Activated CD4-positive, alpha-beta T cell treated with anti-CD3 and anti-CD28 coated beads, Interleukin-2, amount 50 U/mL, for 16 hours (primary cell): Measurements from ENCODE around the gene CDRT4.
"Not testable (repeated sequence)": the region's sequence is repeated elsewhere in the genome, so short reads cannot be mapped to it uniquely, and the experiment has no call there.

Experiments
- DNase-seq: peaks from one replicate; pipeline ENCODE4 v3.0.0-alpha.2; 2020

Gene CDRT4

GRCh38 chr17:15456972-15457722, 10.3 kb downstream of the CDRT4 start:
- DNase-seq, result no peak

- no peak for DNase-seq
Observed at GRCh38 chr17:15456496-15456895, 10.9 kb downstream of the CDRT4 start.

GRCh38 chr17:15454346-15454745, 13.1 kb downstream of the CDRT4 start:
- DNase-seq, result no peak

- no peak for DNase-seq
Observed at GRCh38 chr17:15453782-15454181, 13.6 kb downstream of the CDRT4 start.

GRCh38 chr17:15453246-15453645, 14.2 kb downstream of the CDRT4 start:
- DNase-seq, result no peak

- no peak for DNase-seq
Observed at GRCh38 chr17:15452746-15453145, 14.7 kb downstream of the CDRT4 start.

GRCh38 chr17:15451680-15452079, 15.7 kb downstream of the CDRT4 start:
- DNase-seq, result no peak

- DNase-seq, result no peak
Observed at GRCh38 chr17:15448580-15448956, 18.9 kb downstream of the CDRT4 start.

GRCh38 chr17:15447928-15448579, 19.4 kb downstream of the CDRT4 start:
- no peak for DNase-seq

- DNase-seq, result no peak
Observed at GRCh38 chr17:15446036-15446435, 21.4 kb downstream of the CDRT4 start.

- no peak for DNase-seq
Observed at GRCh38 chr17:15444805-15445204, 22.6 kb downstream of the CDRT4 start.

GRCh38 chr17:15442311-15443180, 24.9 kb downstream of the CDRT4 start:
- DNase-seq, result no peak

GRCh38 chr17:15441315-15441714, 26.1 kb downstream of the CDRT4 start:
- no peak for DNase-seq

GRCh38 chr17:15440347-15440746, 27.1 kb downstream of the CDRT4 start:
- DNase-seq, result no peak

GRCh38 chr17:15439205-15439985, 28.0 kb downstream of the CDRT4 start:
- not testable (repeated sequence) for DNase-seq

- no peak for DNase-seq
Observed at GRCh38 chr17:15438491-15439105, 28.8 kb downstream of the CDRT4 start.

GRCh38 chr17:15437303-15437635, 30.2 kb downstream of the CDRT4 start:
- DNase-seq, result no peak

- DNase-seq, result peak; percentile 52
Observed at GRCh38 chr17:15436473-15437302, 30.7 kb downstream of the CDRT4 start.

- DNase-seq, result no peak
Observed at GRCh38 chr17:15434956-15435355, 32.5 kb downstream of the CDRT4 start.

- DNase-seq, result no peak
Observed at GRCh38 chr17:15432807-15433611, 34.4 kb downstream of the CDRT4 start.

- DNase-seq, result no peak
Observed at GRCh38 chr17:15431766-15432165, 35.7 kb downstream of the CDRT4 start.
